HG03442 (cell line): ENCODE measurements around the gene KCNJ2.

Experiments
- ATAC-seq: cut with Tn5 transposase; IDR thresholded peaks from one replicate; pipeline ENCODE4 v1.9.1; 2021; ENCODE audit warnings: mild to moderate bottlenecking, moderate library complexity; ENCODE audit not compliant: unreplicated experiment

The KCNJ2 gene

DNA sequence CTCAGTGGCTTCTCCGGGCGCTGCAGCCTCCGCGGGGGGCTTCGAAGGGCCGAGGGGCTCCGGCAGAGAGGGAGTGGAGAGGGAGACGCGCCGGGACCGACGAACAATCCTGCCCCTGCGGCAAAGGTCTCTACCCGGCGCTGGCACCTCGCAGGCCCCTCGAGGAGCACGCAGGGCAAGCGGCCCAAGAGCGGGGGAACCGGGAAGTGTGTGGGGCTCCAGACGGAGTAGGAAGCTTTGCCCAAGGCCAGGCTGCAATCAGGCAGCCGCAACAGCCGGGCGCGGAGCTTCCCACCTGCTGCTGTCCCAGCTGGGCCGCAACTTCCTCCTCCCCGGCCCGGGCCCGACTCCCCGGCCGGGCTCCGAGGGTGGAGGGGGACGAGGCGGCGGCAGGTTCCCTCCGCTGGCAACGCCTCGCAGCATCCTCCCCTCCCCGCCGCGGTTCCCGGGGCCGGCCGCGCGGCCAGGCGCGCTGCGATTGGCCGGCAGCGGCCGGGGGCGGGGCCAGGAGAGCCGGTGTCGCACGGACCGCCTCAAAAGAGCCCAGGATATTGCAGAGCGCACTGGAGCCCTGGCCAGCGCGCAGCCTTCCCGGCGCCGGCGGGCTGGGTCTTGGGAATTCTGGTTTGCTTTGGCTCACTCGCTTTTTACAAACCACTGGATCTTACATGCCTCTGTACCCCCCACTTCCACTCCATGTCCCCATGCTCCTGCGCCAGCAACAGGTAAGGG, at the start of gene KCNJ2:
Gene KCNJ2, plus strand, starts transcription at position 556 of the 732 bp plus-strand sequence. CDS start 5,508 bp downstream, outside the sequence.
- peak; percentile 98 for ATAC-seq

DNA sequence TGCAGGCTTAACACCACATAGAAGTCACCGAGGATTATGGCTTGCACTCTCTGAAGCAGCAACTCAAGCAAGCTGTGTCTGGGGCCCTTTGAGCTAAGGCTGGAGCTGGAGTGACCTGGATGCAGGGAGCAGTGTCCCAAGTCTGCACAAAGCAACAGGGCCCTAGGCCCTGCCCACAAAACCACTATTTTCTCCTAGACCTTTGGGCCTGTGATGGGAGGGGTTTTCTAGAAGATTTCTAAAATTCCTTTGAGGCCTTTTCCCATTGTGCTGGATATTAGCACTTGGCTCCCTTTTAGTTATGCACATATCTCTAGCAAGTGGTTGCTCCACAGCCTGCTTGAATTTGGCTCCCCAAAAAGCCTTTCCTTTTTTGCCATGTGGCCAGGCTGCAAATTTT, 49.8 kb upstream of the KCNJ2 start:
- no peak for ATAC-seq

GRCh38 chr17:70119983-70120382, 49.3 kb upstream of the KCNJ2 start:
- no peak for ATAC-seq

DNA sequence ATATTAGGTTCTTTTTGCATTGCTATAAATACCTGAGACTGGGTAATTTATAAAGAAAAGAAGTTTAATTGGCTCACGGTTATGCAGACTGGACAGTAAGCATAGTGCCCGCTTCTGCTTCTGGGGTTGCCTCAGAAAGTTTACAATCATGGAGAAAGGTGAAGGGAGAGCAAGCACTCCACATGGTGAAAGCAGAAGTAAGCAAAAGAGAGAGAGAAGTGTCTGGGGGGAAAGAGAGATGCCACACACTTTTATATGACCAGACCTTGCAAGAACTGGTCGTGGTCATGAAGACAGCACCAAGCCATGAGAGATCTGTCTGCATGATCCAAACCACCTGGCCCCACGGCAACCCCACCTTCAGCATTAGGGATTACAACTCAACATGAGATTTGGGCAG, 48.9 kb upstream of the KCNJ2 start:
- no peak for ATAC-seq

- no peak for ATAC-seq
Observed at GRCh38 chr17:70121126-70121525, 48.2 kb upstream of the KCNJ2 start.

- ATAC-seq, result no peak
Observed at GRCh38 chr17:70123193-70123592, 46.1 kb upstream of the KCNJ2 start.

- no peak for ATAC-seq
Observed at GRCh38 chr17:70124723-70125122, 44.6 kb upstream of the KCNJ2 start.

GRCh38 chr17:70127221-70127873, 42.0 kb upstream of the KCNJ2 start:
- no peak for ATAC-seq

- no peak for ATAC-seq
Observed at GRCh38 chr17:70128727-70129238, 40.5 kb upstream of the KCNJ2 start.

- ATAC-seq, result no peak
Observed at GRCh38 chr17:70130289-70130688, 39.0 kb upstream of the KCNJ2 start.

DNA sequence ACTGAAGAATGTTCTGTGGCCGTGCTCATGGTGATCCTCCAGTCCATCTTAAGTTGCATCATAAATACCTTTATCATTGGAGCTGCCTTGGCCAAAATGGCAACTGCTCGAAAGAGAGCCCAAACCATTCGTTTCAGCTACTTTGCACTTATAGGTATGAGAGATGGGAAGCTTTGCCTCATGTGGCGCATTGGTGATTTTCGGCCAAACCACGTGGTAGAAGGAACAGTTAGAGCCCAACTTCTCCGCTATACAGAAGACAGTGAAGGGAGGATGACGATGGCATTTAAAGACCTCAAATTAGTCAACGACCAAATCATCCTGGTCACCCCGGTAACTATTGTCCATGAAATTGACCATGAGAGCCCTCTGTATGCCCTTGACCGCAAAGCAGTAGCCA, 36.8 kb upstream of the KCNJ2 start:
- ATAC-seq, result no peak

DNA sequence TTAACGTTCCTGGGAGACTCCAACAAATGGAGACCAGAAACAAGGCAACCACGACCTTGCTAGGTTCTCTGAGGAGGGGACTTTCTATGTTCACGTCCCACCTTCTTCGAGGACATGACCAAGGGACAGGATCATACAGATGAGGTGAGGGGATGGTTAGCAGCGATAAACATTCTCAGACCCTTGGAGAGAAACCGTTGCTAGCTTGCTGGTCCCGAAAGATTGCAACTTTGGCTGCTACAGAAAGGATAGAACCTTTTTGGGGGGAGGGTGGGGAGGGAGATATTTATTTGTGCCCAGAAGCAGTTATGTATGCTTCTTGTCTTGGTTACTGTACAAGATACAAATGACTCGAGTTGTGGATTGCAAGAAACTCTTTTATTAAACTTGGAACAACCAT, 35.3 kb upstream of the KCNJ2 start:
- ATAC-seq, result no peak

DNA sequence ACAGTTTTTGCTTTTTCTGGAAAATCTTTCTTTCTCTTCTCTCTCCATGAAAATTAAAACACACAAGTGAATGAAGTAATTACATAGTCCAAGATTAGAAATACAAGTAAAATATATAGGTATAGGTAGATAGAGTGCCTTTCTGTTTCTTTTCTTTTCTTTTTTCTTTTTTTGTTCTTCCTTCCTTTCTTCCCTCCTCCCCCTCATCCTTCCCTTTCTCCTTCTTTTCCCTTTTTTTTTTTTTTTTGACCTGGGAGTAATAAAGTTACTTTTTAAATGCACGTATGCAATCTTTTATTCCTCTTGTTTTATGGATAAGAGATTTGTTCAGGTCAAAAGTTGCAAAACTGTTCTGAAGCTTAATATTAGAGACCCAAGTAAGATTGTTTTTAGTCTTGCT, 34.6 kb upstream of the KCNJ2 start:
- no peak for ATAC-seq

DNA sequence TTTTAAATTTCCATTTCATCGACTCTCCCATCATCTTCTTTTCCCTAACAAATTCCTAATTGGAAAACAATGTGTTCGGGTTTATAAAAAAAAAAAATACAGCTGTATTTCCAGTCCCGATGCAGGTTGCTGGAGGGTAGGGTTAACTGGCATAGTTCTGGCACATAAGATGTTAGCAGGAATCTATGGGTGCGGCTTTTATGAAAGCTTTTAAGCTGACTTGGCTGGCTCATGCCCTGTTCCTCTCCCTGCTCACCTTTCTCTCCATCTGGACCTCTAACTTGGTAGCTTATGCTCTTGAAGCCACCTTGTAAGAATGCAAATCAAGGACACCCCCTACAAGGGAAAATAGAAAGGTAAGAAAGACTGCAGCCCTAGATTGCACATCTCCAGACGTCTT, 33.2 kb upstream of the KCNJ2 start:
- ATAC-seq, result no peak

DNA sequence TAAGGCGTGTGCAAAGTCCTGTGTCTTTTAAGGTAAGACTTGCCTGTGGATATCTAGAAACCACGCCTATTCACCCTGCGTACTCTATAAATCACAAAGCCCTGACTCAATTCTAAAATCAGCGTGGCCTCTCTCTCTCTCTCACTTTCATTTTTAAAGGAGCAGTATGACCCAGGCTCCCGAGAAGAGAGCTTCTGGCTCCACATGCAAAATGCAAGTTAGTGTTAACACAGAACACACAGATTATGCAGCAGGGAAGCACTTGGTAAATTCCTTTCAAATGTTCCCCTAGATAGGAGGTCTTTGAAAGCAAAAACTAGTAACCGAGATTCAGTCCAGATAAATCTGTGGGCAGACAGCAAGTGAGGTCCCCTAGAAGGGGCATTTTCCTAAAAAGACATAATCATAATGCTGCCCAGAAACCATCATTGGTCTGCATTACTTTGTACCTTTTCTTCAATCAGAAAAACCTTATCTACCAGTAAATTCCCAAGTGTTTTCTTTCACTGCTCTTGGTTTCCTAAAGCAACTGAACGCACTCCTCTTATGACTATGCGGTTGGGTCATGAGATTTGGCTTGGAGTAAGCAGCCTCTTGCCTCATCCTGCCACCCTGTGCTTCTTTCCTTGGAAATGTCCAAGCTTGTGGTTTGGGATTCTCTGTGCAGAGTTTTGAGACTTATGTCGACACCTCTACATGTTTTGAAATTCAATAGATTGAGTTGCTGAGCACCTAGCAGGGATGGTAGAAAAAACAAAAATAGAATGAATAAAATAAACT, 31.7 kb upstream of the KCNJ2 start:
- peak; percentile 98 for ATAC-seq

GRCh38 chr17:70138291-70138865, 31.0 kb upstream of the KCNJ2 start:
- ATAC-seq, result no peak

DNA sequence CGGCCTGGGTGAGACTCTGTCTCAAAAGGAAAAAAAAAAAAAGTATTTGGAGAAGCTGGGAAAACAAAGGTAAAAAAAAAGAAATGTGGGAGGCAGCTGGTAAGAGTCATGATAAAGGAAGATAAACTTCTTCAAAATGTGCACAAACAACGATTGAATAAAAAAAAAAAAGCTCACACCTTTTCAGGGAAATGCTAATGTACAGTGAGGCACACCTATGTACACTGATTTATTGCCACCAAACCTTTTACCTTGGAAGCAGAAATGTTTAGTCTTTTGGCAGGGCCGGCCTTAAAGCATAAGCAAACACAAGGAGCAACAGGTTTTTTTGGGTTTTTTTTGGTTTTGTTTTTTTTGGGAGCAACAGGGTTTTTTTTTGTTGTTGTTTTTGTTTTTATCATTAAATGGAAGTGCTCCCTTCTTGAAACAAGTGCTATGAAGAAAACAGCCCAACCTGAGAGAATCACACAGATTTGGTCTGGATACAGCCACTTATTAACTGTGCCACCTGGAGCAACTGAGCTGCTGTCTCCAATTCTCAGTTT, 29.8 kb upstream of the KCNJ2 start:
- ATAC-seq, result no peak

GRCh38 chr17:70144260-70144846, 25.0 kb upstream of the KCNJ2 start:
- ATAC-seq, result no peak

DNA sequence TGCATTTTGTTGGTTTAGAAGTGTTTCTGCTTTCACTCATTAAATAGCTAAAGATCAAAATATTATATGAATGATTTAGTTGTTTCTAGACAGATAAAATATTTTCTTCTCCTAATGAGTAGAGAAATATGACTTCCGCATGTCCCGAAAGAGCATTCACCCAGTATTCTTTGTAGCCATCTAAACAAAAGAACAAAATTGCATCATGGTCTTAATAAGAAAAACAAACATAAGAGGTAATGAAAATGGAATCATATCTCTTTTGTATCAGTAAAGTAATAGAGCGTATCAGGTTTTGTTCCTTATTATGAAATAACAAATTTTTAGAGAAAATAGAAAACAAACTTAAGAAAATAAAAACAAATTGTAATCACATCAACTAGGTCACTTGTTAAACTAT, 16.1 kb upstream of the KCNJ2 start:
- ATAC-seq, result no peak

DNA sequence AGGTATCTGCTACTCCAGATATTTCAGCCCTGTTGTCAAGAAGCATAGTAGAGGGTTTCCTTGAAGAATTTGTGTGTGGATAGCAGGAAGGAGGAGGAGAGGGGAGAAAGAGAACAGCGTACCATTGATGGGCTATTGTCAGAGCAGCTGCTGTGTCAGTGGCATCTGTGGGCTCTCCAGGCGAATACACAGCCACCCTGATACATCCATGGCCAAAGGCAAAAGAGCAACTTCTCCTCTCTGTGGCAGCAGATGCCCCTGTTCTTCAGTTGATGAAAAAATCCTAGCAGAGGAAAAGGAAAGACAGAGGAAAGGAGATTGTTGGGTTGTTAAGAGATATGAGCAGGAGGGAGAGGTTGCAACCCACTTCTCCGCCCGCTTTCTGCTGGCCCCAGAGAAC, 12.2 kb upstream of the KCNJ2 start:
- ATAC-seq, result no peak

- ATAC-seq, result no peak
Observed at GRCh38 chr17:70158180-70158579, 11.2 kb upstream of the KCNJ2 start.
